GM12878 (cell line): Measurements from ENCODE around the gene SPTLC2. TPM values are rescaled to one million over a fixed set of nuclear protein-coding genes. Genes with fewer than 3 reads are reported as not detected.
A peak's percentile ranks its signal among the peaks of the same experiment; 100 is the strongest.

ENCODE experiments used
- ATAC-seq: fragments of 200-7000 bp; cut with Tn5 transposase; 3 replicates; pipeline ENCODE4 v1.9.1; 2020; ENCODE audit warnings: mild to moderate bottlenecking, moderate library complexity
- BruUV-seq: library from RNA; stranded (reverse); fragments of 400-500 nt; replicated peaks from 2 replicates; lab custom pipeline; 2021; lab: Mats Ljungman, UMichigan
- CTCF ChIA-PET: fragments of 300-600 bp; sonication (Branson Sonifier 250); formaldehyde crosslinking; extraction: SDS; loops from one replicate; lab custom pipeline; 2021; ENCODE audit warnings: inconsistent platforms; lab: Yijun Ruan, JAX
- POLR2A ChIA-PET: fragments of 350-600 bp; formaldehyde crosslinking; extraction: SDS; loops from one replicate; lab custom pipeline; 2021; ENCODE audit warnings: inconsistent platforms; lab: Charles Lee
- RAD21 ChIA-PET: fragments of 300-600 bp; sonication (Branson Sonifier 250); formaldehyde crosslinking; loops from one replicate; lab custom pipeline; 2023; ENCODE audit warnings: antibody characterized with exemption; ENCODE audit not compliant: unreplicated experiment; lab: Charles Lee
- SMC1A ChIA-PET: fragments of 300-600 bp; sonication (Branson Sonifier 250); formaldehyde crosslinking; loops from one replicate; lab custom pipeline; 2023; ENCODE audit not compliant: unreplicated experiment, uncharacterized antibody; lab: Charles Lee
- DNase-seq: peaks from one replicate; pipeline ENCODE4 v3.0.0-alpha.2; 2011; ENCODE audit warnings: low read depth, low spot score
- FAIRE-seq: peaks from 3 replicates; lab custom pipeline; 2011; peaks lifted over from hg19 to GRCh38; lab: Jason Lieb, UNC
- H2AFZ ChIP-seq: 2 replicates; pipeline ENCODE4 v1.6.0; 2011; ENCODE audit warnings: low read depth, low read length, control low read depth; ENCODE audit not compliant: control insufficient read depth
- H3K27ac ChIP-seq: 2 replicates; pipeline ENCODE4 v1.5.1; 2011; ENCODE audit warnings: control low read depth; ENCODE audit not compliant: control insufficient read depth, insufficient read depth
- H3K27me3 ChIP-seq, 2 experiments: replicated peaks in 1 of 2; 2 replicates each; pipeline versions ENCODE4 v1.6.0 to v1.6.1; 2011; ENCODE audit warnings: low read length in 1 of 2; ENCODE audit not compliant: control insufficient read depth in 2 of 2, insufficient read depth in 2 of 2
- H3K36me3 ChIP-seq, 2 experiments: 2 replicates each; pipeline ENCODE4 v1.5.1; 2011; ENCODE audit warnings: low read length in 1 of 2; ENCODE audit not compliant: control insufficient read depth in 2 of 2, insufficient read depth in 2 of 2
- H3K4me1 ChIP-seq: 2 replicates; pipeline ENCODE4 v1.6.1; 2011; ENCODE audit warnings: mild to moderate bottlenecking, low read length, moderate library complexity, mixed read lengths; ENCODE audit not compliant: control insufficient read depth, insufficient read depth
- H3K4me2 ChIP-seq: 2 replicates; pipeline ENCODE4 v1.6.0; 2011; ENCODE audit warnings: control low read depth; ENCODE audit not compliant: control insufficient read depth, insufficient read depth
- H3K4me3 ChIP-seq: fragments of 200-600 bp; sonication (generic); 2 replicates; pipeline ENCODE4 v1.5.1; 2016
- H3K79me2 ChIP-seq: 2 replicates; pipeline ENCODE4 v1.6.0; 2011; ENCODE audit warnings: low read length; ENCODE audit not compliant: control insufficient read depth, insufficient read depth
- H3K9ac ChIP-seq: 2 replicates; pipeline ENCODE4 v1.8.0; 2011; ENCODE audit warnings: low read length, control low read depth, mixed read lengths; ENCODE audit not compliant: control insufficient read depth, insufficient read depth
- H3K9me3 ChIP-seq: replicated peaks from 3 replicates; pipeline ENCODE4 v1.5.1; 2011; ENCODE audit warnings: mild to moderate bottlenecking, low read length; ENCODE audit not compliant: control insufficient read depth, insufficient read depth
- H4K20me1 ChIP-seq: 2 replicates; pipeline ENCODE4 v1.6.0; 2011; ENCODE audit not compliant: control insufficient read depth, insufficient read depth
- ATF2 ChIP-seq: IDR thresholded peaks from 2 replicates; pipeline ENCODE4 v1.6.1; 2012; ENCODE audit warnings: low read length, inconsistent platforms
- BCL11A ChIP-seq: IDR thresholded peaks from 2 replicates; pipeline ENCODE4 v1.6.1; 2011; ENCODE audit warnings: low read depth, low read length
- CEBPB ChIP-seq, 2 experiments: fragments of 150-350 bp in 1 of 2; IDR thresholded peaks; 2 replicates each; pipeline ENCODE4 v1.6.1; 2012 to 2014; ENCODE audit warnings: low read depth in 2 of 2, low read length in 2 of 2, borderline replicate concordance in 1 of 2, inconsistent platforms in 1 of 2
- EED ChIP-seq: sonication (generic); IDR thresholded peaks from 2 replicates; pipeline ENCODE4 v1.6.1; 2016; ENCODE audit warnings: antibody characterized with exemption, low read depth
- ETV6 ChIP-seq, 2 experiments: fragments of 450-650 bp in 1 of 2; IDR thresholded peaks in 1 of 2; conservative IDR thresholded peaks in 1 of 2; 2 replicates each; pipeline ENCODE4 v1.6.1; 2014; ENCODE audit warnings: antibody characterized with exemption in 1 of 2, borderline replicate concordance in 1 of 2, low read depth in 1 of 2, mild to moderate bottlenecking in 1 of 2, moderate library complexity in 1 of 2
- FOXK2 ChIP-seq: fragments of 450-650 bp; IDR thresholded peaks from 2 replicates; pipeline ENCODE4 v1.6.1; 2017; ENCODE audit warnings: mild to moderate bottlenecking, moderate library complexity
- IKZF2 ChIP-seq, 2 experiments: fragments of 450-650 bp; IDR thresholded peaks; 2 replicates each; pipeline ENCODE4 v1.6.1; 2017; ENCODE audit warnings: mild to moderate bottlenecking in 2 of 2, moderate library complexity in 2 of 2
- MEF2A ChIP-seq: IDR thresholded peaks from 2 replicates; pipeline ENCODE4 v1.6.1; 2011; ENCODE audit warnings: low read depth, mild to moderate bottlenecking, low read length, moderate library complexity; ENCODE audit not compliant: insufficient read depth
- MEF2B ChIP-seq: fragments of 450-650 bp; IDR thresholded peaks from 2 replicates; pipeline ENCODE4 v1.6.1; 2018; ENCODE audit warnings: mild to moderate bottlenecking, moderate library complexity; ENCODE audit not compliant: partially characterized antibody, poor library complexity, severe bottlenecking
- NBN ChIP-seq: fragments of 450-650 bp; IDR thresholded peaks from 2 replicates; pipeline ENCODE4 v1.6.1; 2016
- NFIC ChIP-seq: IDR thresholded peaks from 2 replicates; pipeline ENCODE4 v1.6.1; 2012; ENCODE audit warnings: low read depth, mild to moderate bottlenecking, inconsistent platforms, low read length, moderate library complexity
- NR2F1 ChIP-seq: fragments of 450-650 bp; conservative IDR thresholded peaks from 2 replicates; pipeline ENCODE4 v1.6.1; 2017; ENCODE audit warnings: mild to moderate bottlenecking
- POU2F2 ChIP-seq: IDR thresholded peaks from 3 replicates; pipeline ENCODE4 v1.6.1; 2011; ENCODE audit warnings: low read depth, mild to moderate bottlenecking, low read length, borderline replicate concordance
- RELB ChIP-seq: fragments of 450-650 bp; IDR thresholded peaks from 2 replicates; pipeline ENCODE4 v1.6.1; 2017; ENCODE audit warnings: low read depth, mild to moderate bottlenecking, moderate library complexity
- RUNX3 ChIP-seq: IDR thresholded peaks from 2 replicates; pipeline ENCODE4 v1.6.1; 2012; ENCODE audit warnings: low read length, inconsistent platforms
- TBL1XR1 ChIP-seq: IDR thresholded peaks from 2 replicates; pipeline ENCODE4 v1.6.1; 2012; ENCODE audit warnings: low read depth, low read length, improper control_type of control experiment
- TCF3 ChIP-seq: IDR thresholded peaks from 2 replicates; pipeline ENCODE4 v1.6.1; 2012; ENCODE audit warnings: low read depth, mild to moderate bottlenecking, low read length, borderline replicate concordance; ENCODE audit not compliant: insufficient read depth
- WGBS: methylation state at CpG from one replicate; pipeline ENCODE4 v1.1.6; 2016; ENCODE audit warnings: low lambda C conversion rate; ENCODE audit not compliant: insufficient replicate concordance, insufficient coverage; ENCODE audit errors: missing lambda C conversion rate; 5-methylcytosine and 5-hydroxymethylcytosine counted together
- in situ Hi-C: fragments of 300-500 bp; cut with MboI; formaldehyde crosslinking; loops from 9 replicates; pipeline ENCODE4 v1.14.3; 2018; ENCODE audit warnings: mixed read lengths
- intact Hi-C: fragments of 100-400 bp; cut with micrococcal nuclease; formaldehyde crosslinking; loops from one replicate; pipeline ENCODE4 v1.14.2; 2022; ENCODE audit not compliant: unreplicated experiment
- polyA plus RNA-seq, 11 experiments: library from polyadenylated mRNA; depleted of rRNA in 4 of 11; unstranded in 6 of 11; stranded (reverse) in 5 of 11; fragments of >200 nt; fragmentation: Nextera tagmentation in 4 of 11; fragmentation: Illumina TruSeq in 1 of 11; extraction: Ambion mirVana in 4 of 11; extraction: Trizol in 1 of 11; gene quantifications; 1 replicate in 1 of 11; 2 replicates in 10 of 11; pipeline versions ENCODE4 v1.2.1 to v1.2.3, GENCODE V29; 2011 to 2016; ENCODE audit warnings: inconsistent platforms in 2 of 11, missing spikeins in 2 of 11, low read depth in 1 of 11
- total RNA-seq, 4 experiments: library from RNA; depleted of rRNA in 3 of 4; stranded (reverse); fragments of >200 nt in 3 of 4; fragmentation: Illumina TruSeq in 1 of 4; extraction: Trizol in 1 of 4; gene quantifications; 2 replicates each; pipeline versions ENCODE4 v1.2.1 to v1.2.3, GENCODE V29; 2013 to 2021

Gene SPTLC2
- total and polyA plus RNA-seq, 10 of the 15 experiments (the other 5 are each of a cell fraction or from before 2014, with no cell fraction given), result 6.9 to 35.1 (median 19.7) TPM

GRCh38 chr14:77554207-77554606, 62.2 kb downstream of the SPTLC2 start:
- FAIRE-seq (peak; percentile 23), ATAC-seq (peak; percentile 83), DNase-seq (peak; percentile 37)
- intact Hi-C loops (no loop called here), in situ Hi-C loops (no loop called here)
- Histone ChIP-seq H3K9me3 (no peaks in the 10 kb centered on the region), H3K9ac (peak overlapping the region; percentile 63), H4K20me1 (no peaks in the 10 kb centered on the region), H3K4me2 (peak overlapping the region; percentile 84), H3K79me2 (no peaks in the 10 kb centered on the region), H2AFZ (peak overlapping the region; percentile 71), H3K27ac (peak overlapping the region; percentile 87), H3K4me1 (peaks cover 16% of the 10 kb centered on the region), H3K4me3 (no peak overlapping the region), H3K27me3 (no peaks in the 10 kb centered on the region), H3K36me3 (peaks cover 3 to 25% of the 10 kb centered on the region in 2 experiments; a peak in 3 of 4 replicates)
- ChIA-PET SMC1A (interaction anchor here (0.9 to 5.9 kb wide), 13 partner anchors 11 to 634 kb away, joined by 3 to 91 read pairs (median 5); partner anchors contain the start of gene VIPAS39), CTCF (interaction anchor here (1.0 to 6.4 kb wide), 11 partner anchors 8 to 253 kb away, joined by 3 to 140 read pairs (median 5); partner anchors contain the start of genes AHSA1 and VIPAS39), RAD21 (interaction anchor here (0.6 to 2.9 kb wide), 7 partner anchors 11 to 755 kb away, joined by 3 to 13 read pairs (median 5); no protein-coding TSS in a partner anchor), POLR2A (interaction anchor here (0.6 to 1.4 kb wide), 4 partner anchors 53 to 172 kb away, joined by 3 to 6 read pairs (median 4); no protein-coding TSS in a partner anchor)
- 43% methylated on average over 5 of the region's 5 CpGs for WGBS
- TF ChIP-seq TCF3, result no peak
- peak; percentile 40; the same call in 1 of the 2 replicates for TF ChIP-seq EED
- TF ChIP-seq BCL11A, result 0 out of 2 replicates have a peak, but pooled peaks have one; percentile 15
- TF ChIP-seq IKZF2 (IDR thresholded peaks at IDR 0.05), result peak; percentile 67
- peak; percentile 23; the same call in 1 of the 2 replicates for TF ChIP-seq NBN
- no peak for TF ChIP-seq FOXK2
- peak; percentile 52 for TF ChIP-seq RUNX3
- TF ChIP-seq MEF2B, result peak; percentile 50
- 0 out of 2 replicates have a peak, but pooled peaks have one; percentile 57 for TF ChIP-seq MEF2A
- no peak for TF ChIP-seq CEBPB (IDR thresholded peaks at IDR 0.05; ENCODE audit: borderline replicate concordance in 1 of 2, low read depth in 2 of 2, low read length in 2 of 2)
- 0 out of 2 replicates have a peak, but pooled peaks have one; percentile 11 for TF ChIP-seq ATF2
- peak; percentile 17; the same call in 1 of the 2 replicates for TF ChIP-seq TBL1XR1
- peak; percentile 43; the same call in 1 of the 2 replicates for TF ChIP-seq NFIC
- TF ChIP-seq POU2F2, result 0 out of 3 replicates have a peak, but pooled peaks have one; percentile 28
- TF ChIP-seq NR2F1, result no peak
- peak in 1 of 2 experiments; percentile 39; a peak in 1 of 4 replicates for TF ChIP-seq ETV6 (conservative IDR thresholded peaks at IDR 0.05 in 1 of 2, IDR thresholded peaks at IDR 0.05 in 1 of 2; ENCODE audit: borderline replicate concordance in 1 of 2, low read depth in 1 of 2)
- TF ChIP-seq RELB, result peak; percentile 51; the same call in 1 of the 2 replicates
- BruUV-seq, result no TSS peak
